WTC11 (cell line): ENCODE results near the gene GABPB1.

Experiments
- CTCF ChIP-seq: fragments of 200-600 bp; IDR thresholded peaks from 2 replicates; pipeline ENCODE4 v1.8.0; 2022; ENCODE audit warnings: antibody characterized with exemption
- JUN ChIP-seq: sonication (generic); formaldehyde crosslinking; IDR thresholded peaks from 2 replicates; pipeline ENCODE4 v1.8.0; 2023; ENCODE audit warnings: mild to moderate bottlenecking, missing genetic modification reagents

GRCh38 chr15:50257332-50257731, 97.7 kb downstream of the GABPB1 start:
- TF ChIP-seq CTCF = no peak
- no peak for TF ChIP-seq JUN
